Measurements from ENCODE around the gene IMMP2L.

Gene IMMP2L

GRCh38 chr7:111198255-111198654 lies 364.0 kb downstream of the IMMP2L start:
- TF ChIP-seq NFRKB (IDR thresholded peaks at IDR 0.05) = no peak
- no peak for TF ChIP-seq BHLHE40 (IDR thresholded peaks at IDR 0.05; ENCODE audit: borderline replicate concordance)
- no peak for TF ChIP-seq HDGF (IDR thresholded peaks at IDR 0.05; ENCODE audit: borderline replicate concordance)
- no peak for TF ChIP-seq SP1 (IDR thresholded peaks at IDR 0.05)
- no peak for TF ChIP-seq ELF4 (IDR thresholded peaks at IDR 0.05)
- no peak for TF ChIP-seq CTBP1 (IDR thresholded peaks at IDR 0.05; ENCODE audit: borderline replicate concordance)
- no peak for TF ChIP-seq ARNT (IDR thresholded peaks at IDR 0.05)
- no peak for TF ChIP-seq TARDBP (IDR thresholded peaks at IDR 0.05)
- TF ChIP-seq FOXK2 (IDR thresholded peaks at IDR 0.05) = no peak
- no peak for TF ChIP-seq LEF1 (IDR thresholded peaks at IDR 0.05; ENCODE audit: borderline replicate concordance)
- no peak for TF ChIP-seq ZNF384 (IDR thresholded peaks at IDR 0.05)
- no peak for TF ChIP-seq PKNOX1 (IDR thresholded peaks at IDR 0.05)
- no peak for TF ChIP-seq FOXA1 (IDR thresholded peaks at IDR 0.05)
- no peak for TF ChIP-seq L3MBTL2 (conservative IDR thresholded peaks at IDR 0.05)
- ChIA-PET CTCF (no interaction called here), POLR2A (no interaction called here)
- peak; percentile 8 for DNase-seq (ENCODE audit: extremely low spot score)

GRCh38 chr7:111196655-111197054 lies 365.6 kb downstream of the IMMP2L start:
- DNase-seq (ENCODE audit: extremely low spot score) = no peak
- POLR2A ChIA-PET = no interaction called here
- TF ChIP-seq ZNF384 (IDR thresholded peaks at IDR 0.05) = no peak
- CTCF ChIA-PET = no interaction called here

GRCh38 chr7:111192614-111193413 lies 369.5 kb downstream of the IMMP2L start:
- ChIA-PET CTCF (no interaction called here), POLR2A (no interaction called here)
- no peak for DNase-seq (ENCODE audit: extremely low spot score)
- TF ChIP-seq NFRKB (IDR thresholded peaks at IDR 0.05) (no peak), CTBP1 (IDR thresholded peaks at IDR 0.05; ENCODE audit: borderline replicate concordance) (no peak)

GRCh38 chr7:111190804-111191203 lies 371.5 kb downstream of the IMMP2L start:
- no peak for TF ChIP-seq HDGF (IDR thresholded peaks at IDR 0.05; ENCODE audit: borderline replicate concordance)
- TF ChIP-seq BHLHE40 (IDR thresholded peaks at IDR 0.05; ENCODE audit: borderline replicate concordance) = no peak
- TF ChIP-seq ARNT (IDR thresholded peaks at IDR 0.05) = no peak
- TF ChIP-seq FOXM1 (IDR thresholded peaks at IDR 0.05; ENCODE audit: borderline replicate concordance) = no peak
- TF ChIP-seq NFRKB (IDR thresholded peaks at IDR 0.05) = no peak
- TF ChIP-seq ELF4 (IDR thresholded peaks at IDR 0.05) = no peak
- TF ChIP-seq L3MBTL2 (conservative IDR thresholded peaks at IDR 0.05) = no peak
- no peak for TF ChIP-seq SP1 (IDR thresholded peaks at IDR 0.05)
- no peak for TF ChIP-seq SUZ12 (IDR thresholded peaks at IDR 0.05)
- TF ChIP-seq LEF1 (IDR thresholded peaks at IDR 0.05; ENCODE audit: borderline replicate concordance) = no peak
- TF ChIP-seq FOXA1 (IDR thresholded peaks at IDR 0.05) = no peak
- TF ChIP-seq TARDBP (IDR thresholded peaks at IDR 0.05) = no peak
- DNase-seq (ENCODE audit: extremely low spot score) = no peak
- POLR2A ChIA-PET = no interaction called here
- CTCF ChIA-PET = no interaction called here

- POLR2A ChIA-PET = no interaction called here
- CTCF ChIA-PET = no interaction called here
- no peak for DNase-seq (ENCODE audit: extremely low spot score)
- TF ChIP-seq SP1 (IDR thresholded peaks at IDR 0.05) = no peak
Observed at GRCh38 chr7:111184987-111185386, 377.3 kb downstream of the IMMP2L start.

GRCh38 chr7:111183321-111183720 lies 379.0 kb downstream of the IMMP2L start:
- ChIA-PET CTCF (no interaction called here), POLR2A (no interaction called here)
- DNase-seq (ENCODE audit: extremely low spot score) = no peak
- TF ChIP-seq HDGF (IDR thresholded peaks at IDR 0.05; ENCODE audit: borderline replicate concordance) (no peak), FOXK2 (IDR thresholded peaks at IDR 0.05) (no peak), NFRKB (IDR thresholded peaks at IDR 0.05) (no peak), ARNT (IDR thresholded peaks at IDR 0.05) (no peak), SUZ12 (IDR thresholded peaks at IDR 0.05) (no peak), ELF4 (IDR thresholded peaks at IDR 0.05) (no peak), PKNOX1 (IDR thresholded peaks at IDR 0.05) (no peak)

GRCh38 chr7:111180338-111180737 lies 382.0 kb downstream of the IMMP2L start:
- DNase-seq (ENCODE audit: extremely low spot score) = no peak
- ChIA-PET POLR2A (no interaction called here), CTCF (no interaction called here)
- TF ChIP-seq FOXM1 (IDR thresholded peaks at IDR 0.05; ENCODE audit: borderline replicate concordance) (no peak), BHLHE40 (IDR thresholded peaks at IDR 0.05; ENCODE audit: borderline replicate concordance) (no peak), SUZ12 (IDR thresholded peaks at IDR 0.05) (no peak), L3MBTL2 (conservative IDR thresholded peaks at IDR 0.05) (no peak), PKNOX1 (IDR thresholded peaks at IDR 0.05) (no peak), CTBP1 (IDR thresholded peaks at IDR 0.05; ENCODE audit: borderline replicate concordance) (no peak), NFRKB (IDR thresholded peaks at IDR 0.05) (no peak), HDGF (IDR thresholded peaks at IDR 0.05; ENCODE audit: borderline replicate concordance) (no peak), ELF4 (IDR thresholded peaks at IDR 0.05) (no peak)
